DOHH2 (cell line): ENCODE data around the gene KIRREL3.

ENCODE experiments used
- H3F3A ChIP-seq: fragments of 200-600 bp; sonication (generic), shearing (Covaris generic); 2 replicates; pipeline ENCODE4 v1.6.0; 2016; ENCODE audit warnings: antibody characterized with exemption, mild to moderate bottlenecking; ENCODE audit not compliant: control insufficient read depth, insufficient read depth
- H3K27ac ChIP-seq: fragments of 200-600 bp; sonication (generic); 2 replicates; pipeline ENCODE4 v1.5.1; 2014; ENCODE audit warnings: low read depth, mild to moderate bottlenecking, low read length, moderate library complexity
- H3K27me3 ChIP-seq: fragments of 200-600 bp; sonication (generic); 2 replicates; pipeline ENCODE4 v1.6.1; 2014; ENCODE audit warnings: mild to moderate bottlenecking, low read length, mixed read lengths; ENCODE audit not compliant: control insufficient read depth
- H3K36me3 ChIP-seq: fragments of 200-600 bp; sonication (generic); 2 replicates; pipeline ENCODE4 v1.6.1; 2014; ENCODE audit warnings: mild to moderate bottlenecking, low read length, moderate library complexity, mixed read lengths; ENCODE audit not compliant: control insufficient read depth
- H3K4me1 ChIP-seq: fragments of 200-600 bp; sonication (generic); 2 replicates; pipeline ENCODE4 v1.6.1; 2014; ENCODE audit warnings: mild to moderate bottlenecking, low read length, mixed read lengths; ENCODE audit not compliant: control insufficient read depth
- H3K4me2 ChIP-seq: fragments of 200-600 bp; sonication (generic); 2 replicates; pipeline ENCODE4 v1.6.0; 2014; ENCODE audit warnings: mild to moderate bottlenecking, low read length, moderate library complexity
- H3K4me3 ChIP-seq: fragments of 200-600 bp; sonication (generic); 2 replicates; pipeline ENCODE4 v1.5.1; 2014; ENCODE audit warnings: mild to moderate bottlenecking, low read length, mixed read lengths
- H3K79me2 ChIP-seq: fragments of 200-600 bp; sonication (generic); 2 replicates; pipeline ENCODE4 v1.6.1; 2014; ENCODE audit warnings: mild to moderate bottlenecking, low read length, mixed read lengths; ENCODE audit not compliant: control insufficient read depth
- H3K9me2 ChIP-seq: fragments of 200-600 bp; sonication (generic); replicated peaks from 2 replicates; pipeline ENCODE4 v1.6.1; 2014; ENCODE audit warnings: mild to moderate bottlenecking, low read length, mixed read lengths; ENCODE audit not compliant: control insufficient read depth
- H3K9me3 ChIP-seq: fragments of 200-600 bp; sonication (generic); 2 replicates; pipeline ENCODE4 v1.6.1; 2014; ENCODE audit warnings: antibody characterized with exemption, low read length, mixed read lengths; ENCODE audit not compliant: control insufficient read depth, insufficient read depth
- H4K20me1 ChIP-seq: fragments of 200-600 bp; sonication (generic); 2 replicates; pipeline ENCODE4 v1.6.0; 2014; ENCODE audit warnings: low read depth, mild to moderate bottlenecking, antibody characterized with exemption, low read length, moderate library complexity; ENCODE audit not compliant: control insufficient read depth, insufficient read depth
- CTCF ChIP-seq: fragments of 200-600 bp; sonication (generic); IDR thresholded peaks from one replicate; pipeline ENCODE4 v1.5.1; 2014; ENCODE audit warnings: antibody characterized with exemption, mild to moderate bottlenecking, low read depth, low read length; ENCODE audit not compliant: poor library complexity, severe bottlenecking
- EZH2phosphoT487 ChIP-seq: fragments of 200-600 bp; sonication (generic); IDR thresholded peaks from 2 replicates; pipeline ENCODE4 v1.6.1; 2017; ENCODE audit warnings: borderline replicate concordance, mild to moderate bottlenecking, antibody characterized with exemption, low read length, moderate library complexity, mixed read lengths

The KIRREL3 gene

GRCh38 chr11:126544108-126545056 is 456.2 kb downstream of the KIRREL3 start:
- Histone ChIP-seq H3K79me2 (no peaks in the 10 kb centered on the region), H3K36me3 (no peaks in the 10 kb centered on the region), H3K9me3 (no peaks in the 10 kb centered on the region), H3K4me2 (no peak overlapping the region), H3K27me3 (peaks cover 13% of the 10 kb centered on the region), H3K4me1 (no peaks in the 10 kb centered on the region), H3K9me2 (no peaks in the 10 kb centered on the region), H3F3A (no peaks in the 10 kb centered on the region), H4K20me1 (no peaks in the 10 kb centered on the region), H3K4me3 (no peak overlapping the region), H3K27ac (no peak overlapping the region)
- TF ChIP-seq EZH2phosphoT487 (no peak), CTCF (no peak)

- Histone ChIP-seq H3K27ac (no peak overlapping the region), H3K4me2 (no peak overlapping the region), H3F3A (no peaks in the 10 kb centered on the region), H3K36me3 (no peaks in the 10 kb centered on the region), H3K4me1 (no peaks in the 10 kb centered on the region), H3K79me2 (no peaks in the 10 kb centered on the region), H4K20me1 (no peaks in the 10 kb centered on the region), H3K9me3 (no peaks in the 10 kb centered on the region), H3K27me3 (peaks cover 13% of the 10 kb centered on the region), H3K9me2 (no peaks in the 10 kb centered on the region), H3K4me3 (no peak overlapping the region)
- no peak for TF ChIP-seq CTCF
- no peak for TF ChIP-seq EZH2phosphoT487
Measured at GRCh38 chr11:126543691-126544090, 456.9 kb downstream of the KIRREL3 start.

- Histone ChIP-seq H3K9me3 (no peaks in the 10 kb centered on the region), H3F3A (no peaks in the 10 kb centered on the region), H3K4me2 (no peak overlapping the region), H3K36me3 (no peaks in the 10 kb centered on the region), H4K20me1 (no peaks in the 10 kb centered on the region), H3K27me3 (peaks cover 13% of the 10 kb centered on the region), H3K27ac (no peak overlapping the region), H3K4me1 (no peaks in the 10 kb centered on the region), H3K79me2 (no peaks in the 10 kb centered on the region), H3K9me2 (no peaks in the 10 kb centered on the region), H3K4me3 (no peak overlapping the region)
- no peak for TF ChIP-seq EZH2phosphoT487
- no peak for TF ChIP-seq CTCF
Measured at GRCh38 chr11:126542334-126543015, 458.1 kb downstream of the KIRREL3 start.
